Stimulated activated CD8-positive, alpha-beta memory T cell treated with anti-CD3 and anti-CD28 coated beads, Interleukin-7, amount 100 ng/mL, for 24 hours (primary cell): ENCODE measurements around the gene PRPF6.

Source experiments
- DNase-seq: peaks from one replicate; pipeline ENCODE4 v3.0.0-alpha.2; 2020; ENCODE audit warnings: low read depth

Gene PRPF6, protein sequence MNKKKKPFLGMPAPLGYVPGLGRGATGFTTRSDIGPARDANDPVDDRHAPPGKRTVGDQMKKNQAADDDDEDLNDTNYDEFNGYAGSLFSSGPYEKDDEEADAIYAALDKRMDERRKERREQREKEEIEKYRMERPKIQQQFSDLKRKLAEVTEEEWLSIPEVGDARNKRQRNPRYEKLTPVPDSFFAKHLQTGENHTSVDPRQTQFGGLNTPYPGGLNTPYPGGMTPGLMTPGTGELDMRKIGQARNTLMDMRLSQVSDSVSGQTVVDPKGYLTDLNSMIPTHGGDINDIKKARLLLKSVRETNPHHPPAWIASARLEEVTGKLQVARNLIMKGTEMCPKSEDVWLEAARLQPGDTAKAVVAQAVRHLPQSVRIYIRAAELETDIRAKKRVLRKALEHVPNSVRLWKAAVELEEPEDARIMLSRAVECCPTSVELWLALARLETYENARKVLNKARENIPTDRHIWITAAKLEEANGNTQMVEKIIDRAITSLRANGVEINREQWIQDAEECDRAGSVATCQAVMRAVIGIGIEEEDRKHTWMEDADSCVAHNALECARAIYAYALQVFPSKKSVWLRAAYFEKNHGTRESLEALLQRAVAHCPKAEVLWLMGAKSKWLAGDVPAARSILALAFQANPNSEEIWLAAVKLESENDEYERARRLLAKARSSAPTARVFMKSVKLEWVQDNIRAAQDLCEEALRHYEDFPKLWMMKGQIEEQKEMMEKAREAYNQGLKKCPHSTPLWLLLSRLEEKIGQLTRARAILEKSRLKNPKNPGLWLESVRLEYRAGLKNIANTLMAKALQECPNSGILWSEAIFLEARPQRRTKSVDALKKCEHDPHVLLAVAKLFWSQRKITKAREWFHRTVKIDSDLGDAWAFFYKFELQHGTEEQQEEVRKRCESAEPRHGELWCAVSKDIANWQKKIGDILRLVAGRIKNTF

DNA sequence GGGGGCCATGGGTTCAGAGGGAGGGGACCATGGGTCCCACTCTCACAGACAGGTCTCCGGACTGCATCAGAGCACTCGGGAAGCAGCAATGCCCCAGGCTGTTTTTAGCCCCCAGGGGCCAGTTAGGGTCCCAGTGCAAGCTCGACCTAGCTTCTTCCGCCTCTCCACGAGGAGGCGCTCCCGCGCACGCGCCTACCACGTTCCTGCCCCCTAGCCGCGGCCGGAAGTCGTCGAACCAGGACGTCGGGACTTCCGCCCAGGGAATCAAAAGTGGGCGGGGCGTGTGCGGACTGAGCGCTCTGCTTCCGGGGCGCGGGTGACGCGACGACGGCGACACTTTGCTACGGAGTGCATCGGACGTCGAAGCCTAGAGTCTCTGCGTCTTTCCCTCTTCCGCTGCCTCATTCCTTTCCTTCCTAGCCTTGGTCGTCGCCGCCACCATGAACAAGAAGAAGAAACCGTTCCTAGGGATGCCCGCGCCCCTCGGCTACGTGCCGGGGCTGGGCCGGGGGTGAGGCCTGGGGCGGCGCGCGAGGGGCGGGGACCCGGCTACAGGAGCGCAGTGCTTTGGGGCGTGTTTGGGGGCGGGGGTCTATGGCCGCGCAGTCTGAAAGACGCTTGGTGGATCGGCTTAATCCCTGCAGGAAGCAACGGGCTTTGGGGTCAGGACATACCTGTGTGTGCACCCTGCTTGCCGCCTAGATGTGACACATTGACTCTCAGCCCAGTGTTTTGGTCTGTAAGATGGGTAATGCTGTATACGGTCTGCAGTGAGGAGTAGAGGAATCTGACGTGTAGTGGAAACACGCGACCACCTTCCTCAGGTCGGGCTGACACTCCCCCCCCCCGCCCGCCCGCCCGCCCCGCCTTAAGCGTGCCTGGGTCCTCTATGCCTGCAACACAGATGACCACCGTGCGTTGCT, at the start of gene PRPF6:
TSS of gene PRPF6 (plus strand) at position 327 of the 923 bp plus-strand sequence. CDS start at position 441, 114 bp downstream.
- DNase-seq: peak; percentile 86

DNA sequence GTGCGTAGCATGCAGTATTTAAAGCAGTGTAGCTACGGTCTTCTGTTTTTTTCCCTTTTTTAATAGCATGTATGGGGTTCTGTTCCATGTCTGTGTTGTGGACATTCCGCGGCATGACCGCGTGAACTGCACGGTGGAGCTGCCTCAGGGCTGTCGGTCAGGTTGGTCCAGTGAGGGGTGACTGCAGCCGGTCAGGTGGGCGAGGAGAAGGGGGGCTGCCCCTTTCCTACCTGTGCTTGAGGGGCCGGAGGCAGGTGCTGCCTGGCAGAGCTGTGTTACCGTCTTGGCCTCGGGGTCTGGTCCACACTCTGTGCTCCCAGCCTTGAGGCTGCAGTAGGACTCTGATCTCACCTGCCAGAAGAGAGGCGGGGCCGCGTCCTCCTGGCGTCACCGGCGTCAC, 49.2 kb upstream of the PRPF6 start:
- no peak for DNase-seq

DNA sequence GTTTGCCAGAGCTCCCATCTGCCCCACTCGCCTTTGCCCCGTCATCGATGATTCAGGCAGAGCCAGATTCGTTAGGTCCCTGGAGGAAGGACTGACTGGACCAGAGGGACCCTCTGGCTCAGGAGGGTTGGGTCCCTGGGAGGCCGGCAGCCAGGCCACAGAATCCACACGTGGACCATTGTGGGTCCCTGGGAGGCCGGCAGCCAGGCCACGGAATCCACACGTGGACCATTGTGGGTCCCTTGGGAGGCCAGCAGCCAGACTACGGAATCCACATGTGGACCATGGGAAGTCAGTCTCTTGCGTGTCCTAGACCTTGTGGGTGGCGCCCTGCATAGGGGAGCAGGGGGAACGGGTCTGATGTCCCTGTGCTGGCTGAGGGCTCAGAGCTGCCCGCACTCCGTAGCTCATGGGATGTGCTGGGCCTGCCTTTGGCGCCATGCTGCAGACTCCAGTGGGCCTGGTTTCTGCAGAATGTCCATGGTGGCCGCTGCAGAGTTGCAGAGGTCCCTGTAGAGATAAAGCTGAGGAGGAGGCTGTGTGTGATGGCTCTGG, 48.2 kb upstream of the PRPF6 start:
- DNase-seq: no peak

DNA sequence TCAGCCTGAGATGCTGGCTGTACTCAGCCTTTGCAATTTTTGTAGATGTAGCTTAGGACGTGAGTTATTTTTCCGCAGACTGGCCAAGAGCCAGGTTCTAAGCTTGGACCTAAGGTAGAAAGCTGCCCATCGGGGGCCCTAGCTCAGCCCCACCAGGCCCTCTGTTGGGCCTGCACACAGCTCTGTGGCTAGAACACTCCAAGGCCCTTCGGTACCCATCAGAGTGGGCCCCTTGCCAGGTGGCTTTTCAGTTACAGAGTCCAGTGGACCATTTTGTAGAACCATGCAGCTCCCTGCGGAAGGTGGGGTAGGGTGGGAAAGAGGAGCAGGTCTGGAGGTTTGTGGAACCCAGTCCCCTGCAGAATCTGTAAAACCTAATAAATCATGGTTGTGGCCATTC, 47.3 kb upstream of the PRPF6 start:
- DNase-seq: no peak

DNA sequence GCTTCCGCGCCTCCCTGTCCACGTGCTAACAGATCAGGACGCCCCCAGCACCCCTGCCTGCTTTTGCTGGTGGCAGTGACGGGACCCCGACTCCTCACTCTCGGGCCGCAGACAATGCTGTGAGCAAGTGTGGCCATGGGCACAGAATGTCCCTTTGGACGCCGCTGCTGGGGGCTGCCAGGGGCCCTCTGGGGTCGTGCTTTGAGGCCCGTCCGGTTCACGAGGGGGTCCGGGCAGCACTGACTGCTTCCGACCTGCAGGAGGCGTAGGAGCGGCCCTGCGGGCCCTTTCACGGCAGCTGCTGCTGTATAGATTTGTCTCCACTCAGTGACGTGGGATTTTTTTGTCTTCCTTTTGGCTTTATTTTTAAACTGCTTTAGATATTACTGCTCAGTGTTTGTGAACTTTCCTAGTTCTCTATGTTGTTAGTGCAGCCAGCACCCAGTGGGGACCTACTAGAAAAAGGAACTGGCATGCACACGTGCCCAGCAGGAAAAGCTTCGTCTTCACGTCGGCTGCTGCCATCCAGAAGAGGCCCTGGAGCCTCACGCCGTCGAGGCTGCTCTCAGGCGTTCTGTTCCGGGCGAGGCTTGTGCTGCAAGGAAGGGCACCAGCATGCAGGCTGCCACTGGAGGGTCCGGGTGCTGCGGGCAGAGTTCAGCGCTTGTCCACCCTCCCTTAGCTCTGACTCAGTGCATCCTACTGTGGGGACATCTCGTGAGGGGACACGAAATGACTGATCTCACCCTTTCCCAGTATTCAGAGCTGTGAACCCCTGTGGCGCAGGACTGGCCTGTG, 46.5 kb upstream of the PRPF6 start:
- no peak for DNase-seq

DNA sequence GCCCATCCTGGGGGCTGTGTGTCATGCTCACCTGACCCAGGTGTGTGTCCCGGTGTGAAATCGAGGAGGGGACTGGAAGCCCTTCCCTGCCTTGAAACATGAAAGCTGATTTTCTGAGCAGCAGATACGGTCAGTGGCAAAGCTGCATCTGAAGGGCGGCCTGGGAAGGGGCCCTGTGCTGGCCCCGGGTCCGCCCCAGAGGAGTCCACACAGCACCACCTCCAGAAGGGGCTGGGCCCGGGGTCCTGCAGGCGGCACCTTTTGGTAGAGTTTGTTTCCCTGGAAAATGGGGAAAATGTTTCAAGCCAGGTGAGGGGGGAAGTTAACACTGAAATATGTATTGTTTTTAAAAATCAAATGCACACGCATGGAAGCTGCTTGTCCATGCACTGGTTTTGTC, 45.5 kb upstream of the PRPF6 start:
- no peak for DNase-seq

DNA sequence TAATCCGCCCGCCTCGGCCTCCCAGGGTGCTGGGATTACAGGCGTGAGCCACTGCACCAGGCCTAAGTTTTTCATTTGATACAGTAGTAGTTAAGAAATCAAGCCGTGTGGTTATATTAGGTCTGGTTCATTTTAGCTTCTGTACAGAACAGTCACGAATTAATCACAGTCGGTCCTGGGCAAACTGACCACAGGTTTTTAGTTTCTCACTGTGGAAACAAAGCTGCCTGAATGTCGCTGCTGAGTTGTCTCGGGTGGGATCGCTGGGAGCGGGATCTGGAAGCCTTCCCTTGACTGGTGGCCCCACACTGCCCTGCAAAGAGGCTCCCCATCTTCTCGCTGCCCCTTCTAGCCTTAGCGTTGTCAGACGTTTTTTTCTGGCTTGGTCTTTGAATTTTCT, 43.3 kb upstream of the PRPF6 start:
- DNase-seq: no peak

DNA sequence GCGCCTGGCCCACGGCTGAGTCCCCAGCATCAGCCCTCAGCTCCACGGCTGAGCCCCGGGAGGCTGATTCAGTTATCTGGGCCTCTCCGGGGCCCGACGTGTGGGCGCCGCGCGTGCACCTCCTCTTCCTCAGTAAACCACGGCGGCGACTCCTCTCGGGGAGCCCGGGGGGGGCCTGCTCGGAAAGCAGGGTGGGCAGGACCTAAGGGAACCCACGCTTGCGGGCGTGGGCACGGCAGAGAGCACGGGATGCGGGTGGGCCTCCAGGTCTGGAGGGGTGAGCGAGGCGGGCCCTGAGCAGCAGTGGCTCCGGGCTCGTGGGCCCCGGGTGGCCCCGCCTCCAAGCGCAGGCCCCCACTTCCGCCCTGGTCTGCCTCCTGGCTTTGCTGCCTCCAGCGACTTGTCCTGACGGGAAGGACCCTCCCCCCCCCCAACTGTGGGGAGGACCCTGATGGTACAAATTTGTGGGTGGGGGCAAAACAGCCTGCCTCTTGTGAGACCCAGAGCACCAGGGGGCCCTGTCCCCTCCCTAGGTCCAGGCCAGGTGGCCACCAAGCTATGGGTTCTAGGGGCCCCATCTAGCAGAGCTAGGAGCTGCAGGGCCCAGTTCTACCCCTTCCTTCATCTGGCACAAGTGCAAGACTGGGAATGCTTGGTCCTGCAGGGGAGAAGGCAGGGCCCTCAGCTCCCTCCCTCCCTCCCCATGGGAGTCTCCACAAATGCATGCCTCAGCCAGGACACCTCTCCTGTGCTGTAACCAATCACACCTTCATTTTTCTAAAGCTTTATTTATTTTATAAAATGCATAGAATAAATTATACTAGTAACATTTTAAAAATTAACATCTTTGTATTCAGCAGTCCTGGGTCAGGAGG, 41.6 kb upstream of the PRPF6 start:
- DNase-seq: no peak

DNA sequence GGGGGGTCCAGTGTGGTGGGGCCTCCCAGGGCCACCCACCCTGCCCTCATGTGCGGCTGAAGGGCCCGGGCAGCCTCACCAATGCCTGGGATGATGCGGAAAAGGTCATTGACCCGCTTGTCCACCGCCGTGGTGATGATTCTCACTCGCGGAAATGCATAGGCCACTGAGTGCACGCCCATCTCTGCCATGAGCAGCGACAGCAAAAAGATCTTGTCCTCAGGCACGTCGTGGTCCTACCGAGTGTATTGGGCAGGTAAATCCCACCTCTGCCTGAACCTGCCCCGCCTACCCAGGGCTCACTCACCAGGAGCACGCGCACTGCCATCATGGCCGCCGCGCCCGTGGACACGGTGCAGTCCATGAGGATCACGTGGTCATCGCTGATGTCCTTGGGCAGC, 40.9 kb upstream of the PRPF6 start:
- no peak for DNase-seq

DNA sequence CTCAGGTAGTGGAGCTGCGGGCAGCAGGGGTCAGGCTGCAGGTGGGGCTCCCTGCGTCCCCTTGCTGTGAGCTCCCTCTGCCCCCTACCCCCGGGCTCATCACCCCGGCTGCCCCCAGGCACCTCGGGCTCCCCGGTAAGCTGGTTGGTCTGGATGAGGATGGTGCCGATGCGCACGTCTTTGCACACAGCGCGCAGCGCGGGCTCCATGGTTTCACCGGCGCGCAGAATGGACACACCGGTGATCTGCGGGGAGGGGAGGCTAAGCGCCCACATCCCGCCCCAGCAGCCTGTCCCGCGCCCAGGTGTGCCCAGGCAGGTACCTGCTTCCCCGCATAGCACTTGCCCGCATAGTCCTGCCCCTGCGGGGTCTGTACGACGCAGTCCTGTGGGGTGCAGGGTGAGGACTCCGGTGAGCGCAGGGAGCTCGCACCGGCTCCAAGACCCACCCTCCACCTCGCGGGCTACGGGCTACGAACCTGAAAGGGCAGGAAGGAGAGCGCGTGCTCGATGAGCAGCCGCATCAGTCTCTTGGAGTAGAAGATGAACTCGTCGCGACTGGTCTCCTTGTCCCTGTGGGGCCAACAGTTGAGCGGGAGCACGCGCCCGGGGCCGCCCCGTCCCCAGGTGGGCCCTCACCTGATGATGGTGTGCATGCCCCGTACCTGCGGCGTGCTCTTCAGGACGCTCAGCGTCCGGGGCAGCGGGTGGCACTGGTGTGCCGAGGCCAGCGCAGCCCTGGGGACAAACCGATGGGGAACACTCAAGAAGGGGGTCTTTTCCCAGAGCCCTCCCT, 40.3 kb upstream of the PRPF6 start:
- no peak for DNase-seq

DNA sequence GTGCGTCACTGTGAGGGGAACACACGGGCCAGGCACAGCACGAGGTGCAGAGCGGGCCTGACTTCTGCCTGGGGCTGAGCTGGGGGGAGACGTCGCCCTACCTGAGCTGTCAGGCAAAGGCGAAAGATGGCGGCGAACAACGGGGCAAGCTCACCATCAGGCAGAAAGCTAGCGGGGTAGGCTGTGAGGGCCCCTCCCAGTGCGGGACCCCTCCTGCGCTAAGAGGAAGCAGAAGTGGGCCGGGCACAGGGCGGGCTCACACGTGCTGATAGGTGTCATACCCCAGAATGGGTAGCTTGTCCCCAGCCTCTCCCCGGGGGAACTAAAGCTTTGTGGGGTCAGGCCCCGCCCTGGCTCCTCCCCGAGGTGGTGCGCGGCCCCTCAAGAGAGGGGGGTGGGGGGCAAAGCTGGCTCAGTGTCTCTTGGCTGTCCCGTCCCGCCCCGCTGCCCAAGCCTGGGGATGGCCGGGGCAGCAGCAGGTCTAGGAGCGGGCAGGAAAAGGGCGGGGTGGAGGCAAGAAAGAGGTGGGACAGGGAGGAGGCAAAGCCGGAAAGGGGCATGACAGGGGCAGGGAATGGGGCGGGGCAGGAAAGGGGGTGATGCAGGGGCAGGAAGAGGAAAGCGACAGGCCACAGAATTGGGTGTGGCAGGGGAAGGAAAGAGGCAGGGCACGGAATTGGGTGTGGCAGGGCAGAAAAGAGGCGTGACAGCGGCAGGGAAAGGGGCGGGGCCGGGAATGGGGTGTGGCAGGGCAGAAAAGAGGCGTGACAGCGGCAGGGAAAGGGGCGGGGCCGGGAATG, 39.5 kb upstream of the PRPF6 start:
- no peak for DNase-seq

DNA sequence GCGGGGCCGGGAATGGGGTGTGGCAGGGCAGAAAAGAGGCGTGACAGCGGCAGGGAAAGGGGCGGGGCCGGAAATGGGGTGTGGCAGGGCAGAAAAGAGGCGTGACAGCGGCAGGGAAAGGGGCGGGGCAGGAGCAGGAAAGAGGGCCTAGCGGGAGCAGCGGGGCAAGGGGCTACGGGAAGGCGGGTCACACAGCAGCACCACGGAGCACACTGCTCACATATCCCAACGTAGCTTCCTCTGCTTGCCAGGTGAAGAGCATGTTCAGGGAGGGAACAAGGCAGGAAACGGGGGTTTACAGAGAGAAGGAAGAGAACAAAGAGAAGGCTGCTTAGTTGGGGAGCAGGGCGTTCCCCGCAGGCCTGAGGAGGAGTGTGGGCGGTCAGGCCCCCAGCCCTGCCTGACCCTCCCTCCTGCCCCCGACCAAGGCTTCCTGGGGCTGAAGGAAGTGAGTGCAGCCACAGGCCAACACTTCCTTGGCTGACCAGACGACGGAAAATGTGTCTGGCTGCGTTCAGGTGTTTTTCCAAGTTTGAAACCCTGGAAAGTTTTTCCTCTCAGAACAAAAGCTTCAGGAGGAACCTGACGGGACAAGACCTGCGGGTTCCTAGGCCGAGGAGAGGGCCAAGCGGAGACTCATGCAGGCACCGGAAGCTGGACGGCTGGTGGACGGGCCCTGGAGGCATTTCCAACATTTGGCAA, 38.5 kb upstream of the PRPF6 start:
- DNase-seq: no peak

DNA sequence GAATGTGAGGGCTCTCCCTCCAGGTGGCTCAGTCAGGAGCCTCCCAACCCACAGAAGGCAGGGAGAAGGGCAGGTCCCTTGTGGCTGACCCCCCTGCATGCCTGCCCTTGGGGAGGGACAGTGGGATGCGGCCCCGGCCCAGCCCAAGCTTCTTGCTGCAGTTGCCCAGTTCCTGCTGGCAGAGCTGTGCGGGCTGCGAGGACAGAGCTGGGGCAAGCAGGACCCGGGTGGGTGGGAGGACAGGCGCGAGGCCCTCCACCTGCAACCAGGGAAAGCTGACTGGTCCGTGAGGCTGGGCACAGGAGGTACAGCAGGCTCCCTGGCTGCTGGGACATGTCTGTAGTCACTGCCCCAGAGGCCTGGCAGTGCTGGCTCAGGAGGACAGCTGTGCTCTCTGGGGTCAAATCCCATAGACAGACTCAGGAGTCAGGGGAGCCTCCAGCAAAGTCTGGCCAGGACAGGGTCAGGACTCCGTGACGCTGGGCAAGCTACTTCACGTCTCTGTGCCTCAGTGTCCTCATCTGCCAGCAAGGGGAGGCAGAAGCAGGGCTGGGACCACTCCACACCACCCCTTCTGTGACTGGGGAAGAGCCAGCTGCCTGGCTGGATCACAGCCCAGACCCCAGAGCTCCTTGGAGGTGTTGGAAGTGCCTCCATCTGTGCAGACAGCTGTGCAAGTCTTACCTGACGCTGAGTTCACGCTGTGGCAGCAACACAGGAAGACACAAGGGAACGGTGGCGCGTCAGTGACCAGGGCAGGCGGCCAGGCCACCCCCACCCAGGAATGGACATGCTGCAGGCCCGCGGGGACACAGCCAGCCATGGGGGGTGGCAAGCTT, 37.7 kb upstream of the PRPF6 start:
- DNase-seq: no peak

DNA sequence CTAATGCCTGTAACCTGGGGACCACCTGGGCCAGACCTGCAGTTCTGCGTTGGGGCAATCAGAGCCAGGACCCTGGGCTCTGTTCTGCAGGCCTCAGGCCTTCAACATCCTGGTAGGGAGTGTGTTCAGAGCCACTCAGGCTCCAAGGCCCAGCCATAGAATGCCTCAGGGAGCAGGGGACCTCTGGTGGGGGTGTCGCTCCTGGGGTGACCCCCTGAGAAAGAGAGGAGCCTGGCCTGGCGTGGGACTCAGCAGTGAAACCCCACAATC, 37.2 kb upstream of the PRPF6 start:
- DNase-seq: no peak

DNA sequence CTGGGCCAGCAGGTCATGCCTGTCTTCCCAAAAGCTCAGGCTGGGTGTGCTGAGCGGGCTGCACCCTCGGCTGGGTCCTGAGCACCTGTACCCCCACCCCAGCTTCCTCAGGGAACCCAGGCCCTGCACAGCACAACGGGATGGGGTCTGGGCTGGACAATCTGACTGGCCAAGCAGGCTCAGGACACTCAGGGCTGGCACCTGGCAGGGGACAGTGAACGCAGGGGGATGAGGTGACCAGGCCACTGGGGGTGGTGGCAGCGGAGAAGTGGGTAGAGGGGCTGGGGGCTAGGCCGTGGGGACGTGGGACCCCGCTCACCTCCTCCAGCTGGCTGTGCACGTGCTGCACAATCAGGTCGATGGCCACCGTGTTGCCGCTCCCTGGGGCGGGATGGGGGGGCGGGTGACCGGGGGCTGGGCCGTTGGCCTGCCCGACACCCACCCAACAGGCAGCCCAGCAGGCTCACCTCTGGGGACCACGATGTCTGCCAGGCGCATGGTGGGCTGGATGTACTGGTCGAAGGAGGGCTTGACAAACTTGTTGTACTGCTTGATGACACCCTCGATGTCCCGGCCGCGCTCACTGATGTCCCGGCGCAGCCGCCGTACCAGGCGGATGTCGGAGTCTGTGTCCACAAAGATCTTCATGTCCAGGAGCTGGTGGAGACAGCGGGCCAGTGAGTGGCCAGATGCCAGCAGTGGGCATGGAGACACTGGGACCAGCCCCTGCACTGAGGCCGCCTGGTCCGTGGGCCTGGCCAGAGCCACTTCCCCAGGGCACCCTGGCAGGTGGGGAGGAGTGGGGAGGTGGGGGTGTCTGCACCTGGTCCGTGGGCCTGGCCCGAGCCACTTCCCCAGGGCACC, 36.6 kb upstream of the PRPF6 start:
- no peak for DNase-seq
